Spleen (tissue), 7 donors: ENCODE measurements around the gene FTHL17.

ENCODE experiments used
- CTCF ChIP-seq, 11 experiments: fragments of 200-600 bp in 7 of 11; fragments of 450-650 bp in 4 of 11; sonication (generic) in 4 of 11; IDR thresholded peaks in 8 of 11; conservative IDR thresholded peaks in 3 of 11; 1 replicate in 7 of 11; 2 replicates in 4 of 11; pipeline versions ENCODE4 v1.4.0 to v1.8.0; 2016 to 2021; ENCODE audit warnings: antibody characterized with exemption in 11 of 11, inconsistent platforms in 4 of 11, mild to moderate bottlenecking in 1 of 11
- POLR2A ChIP-seq, 3 donors: fragments of 450-650 bp; IDR thresholded peaks; one replicate each; pipeline ENCODE4 v1.5.1; 2017; ENCODE audit warnings: antibody characterized with exemption in 3 of 3, mild to moderate bottlenecking in 1 of 3
- POLR2AphosphoS5 ChIP-seq, 3 donors: sonication (generic); formaldehyde crosslinking; IDR thresholded peaks; one replicate each; pipeline ENCODE4 v1.5.1; 2017; ENCODE audit warnings: antibody characterized with exemption in 3 of 3
- donor health status: DM: no; HTN: no; CAD: no; lungs with moderate emphysema.
- donor health status: DM: no; HTN: no; CAD: no.
- donor health status: DM: no; HTN: no; CAD: no.

DNA sequence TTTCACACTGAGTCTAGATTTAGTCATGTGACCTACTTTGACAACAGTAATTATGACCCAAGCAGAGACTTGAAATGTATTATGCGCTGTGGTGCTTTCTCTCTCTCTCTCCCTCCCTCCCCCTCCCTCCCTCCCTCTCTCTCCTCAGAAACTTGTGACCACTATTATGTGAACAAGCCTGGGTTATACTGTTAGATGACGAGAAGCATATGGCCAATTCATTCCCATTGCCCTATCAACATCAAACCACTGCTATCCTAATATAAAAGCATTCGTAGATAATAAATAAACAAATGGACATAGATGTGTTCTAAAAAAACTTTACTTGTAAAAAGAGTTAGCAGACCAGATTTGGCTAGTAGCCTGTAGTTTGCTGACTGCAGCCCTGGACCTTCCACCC, 18.2 kb downstream of the FTHL17 start:
- TF ChIP-seq CTCF (IDR thresholded peaks at IDR 0.05 in 8 of 11, conservative IDR thresholded peaks at IDR 0.05 in 3 of 11), result no peak
- TF ChIP-seq POLR2A (IDR thresholded peaks at IDR 0.05), result no peak
- no peak for TF ChIP-seq POLR2AphosphoS5 (IDR thresholded peaks at IDR 0.05)
